Measurements from ENCODE around the gene EPHA1.

DNA sequence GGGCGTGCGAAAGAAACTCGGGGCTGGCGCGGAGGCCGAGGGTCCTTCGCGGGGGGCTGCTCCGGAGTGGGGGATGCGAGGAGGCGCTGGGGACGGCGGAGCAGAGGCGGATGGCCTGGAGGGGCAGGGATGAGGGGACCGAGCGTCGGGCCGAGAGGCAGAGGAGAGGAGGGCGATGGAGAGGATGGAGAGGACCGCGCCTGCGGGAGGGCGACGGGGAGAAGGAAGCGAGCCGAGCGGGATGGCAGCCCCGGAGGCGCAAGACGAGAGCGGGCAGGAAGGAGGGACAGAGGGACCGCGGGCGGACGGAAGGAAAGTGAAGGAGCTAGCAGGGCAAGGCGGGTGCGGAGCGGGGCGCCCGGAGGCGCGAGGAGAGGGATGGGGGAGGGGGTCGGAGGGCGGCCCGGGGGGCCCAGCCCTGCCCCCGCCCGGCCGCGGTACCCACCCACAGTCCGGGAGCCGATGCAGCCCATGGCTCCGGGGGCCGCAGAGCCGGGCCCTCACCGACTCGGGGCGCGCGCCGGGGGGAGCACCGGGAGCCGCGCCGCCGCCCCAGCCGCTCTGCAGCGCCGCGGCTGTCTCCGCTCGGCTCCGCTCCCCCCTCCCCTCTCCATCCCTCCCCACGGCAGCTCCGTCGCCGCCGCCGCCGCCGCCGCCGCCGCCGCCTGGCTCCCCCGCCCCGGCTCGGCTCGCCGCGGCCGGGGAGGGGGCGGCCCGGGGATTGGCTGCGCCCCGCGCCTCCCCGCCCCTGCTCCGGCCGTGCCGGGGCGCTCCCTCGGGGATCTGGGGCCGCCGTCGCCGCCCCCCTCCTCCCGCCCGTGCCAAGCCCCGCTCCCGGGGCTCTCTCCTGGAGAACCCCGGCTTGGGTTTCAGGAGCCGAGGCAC is 46.3 kb downstream of the EPHA1 start, which contains the start of gene FAM131B:
- TF ChIP-seq, protein P1, sequence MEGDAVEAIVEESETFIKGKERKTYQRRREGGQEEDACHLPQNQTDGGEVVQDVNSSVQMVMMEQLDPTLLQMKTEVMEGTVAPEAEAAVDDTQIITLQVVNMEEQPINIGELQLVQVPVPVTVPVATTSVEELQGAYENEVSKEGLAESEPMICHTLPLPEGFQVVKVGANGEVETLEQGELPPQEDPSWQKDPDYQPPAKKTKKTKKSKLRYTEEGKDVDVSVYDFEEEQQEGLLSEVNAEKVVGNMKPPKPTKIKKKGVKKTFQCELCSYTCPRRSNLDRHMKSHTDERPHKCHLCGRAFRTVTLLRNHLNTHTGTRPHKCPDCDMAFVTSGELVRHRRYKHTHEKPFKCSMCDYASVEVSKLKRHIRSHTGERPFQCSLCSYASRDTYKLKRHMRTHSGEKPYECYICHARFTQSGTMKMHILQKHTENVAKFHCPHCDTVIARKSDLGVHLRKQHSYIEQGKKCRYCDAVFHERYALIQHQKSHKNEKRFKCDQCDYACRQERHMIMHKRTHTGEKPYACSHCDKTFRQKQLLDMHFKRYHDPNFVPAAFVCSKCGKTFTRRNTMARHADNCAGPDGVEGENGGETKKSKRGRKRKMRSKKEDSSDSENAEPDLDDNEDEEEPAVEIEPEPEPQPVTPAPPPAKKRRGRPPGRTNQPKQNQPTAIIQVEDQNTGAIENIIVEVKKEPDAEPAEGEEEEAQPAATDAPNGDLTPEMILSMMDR (IDR thresholded peaks at IDR 0.05; ENCODE audit: insufficient read depth, low read length, poor library complexity, severe bottlenecking) = no peak
- no peak for TF ChIP-seq EZH2phosphoT487 (conservative IDR thresholded peaks at IDR 0.05; ENCODE audit: low read length)
